GM12872 (cell line): ENCODE data around the gene RARB.
A peak's percentile ranks its signal among the peaks of the same experiment; 100 is the strongest.

Experiments
- CTCF ChIP-seq: IDR thresholded peaks from 3 replicates; pipeline ENCODE4 v1.5.1; 2011; ENCODE audit warnings: low read depth, mild to moderate bottlenecking, low read length, moderate library complexity; ENCODE audit not compliant: insufficient read depth

Gene RARB

GRCh38 chr3:25465266-25465860, 37.3 kb downstream of the RARB start:
- TF ChIP-seq CTCF: no peak

DNA sequence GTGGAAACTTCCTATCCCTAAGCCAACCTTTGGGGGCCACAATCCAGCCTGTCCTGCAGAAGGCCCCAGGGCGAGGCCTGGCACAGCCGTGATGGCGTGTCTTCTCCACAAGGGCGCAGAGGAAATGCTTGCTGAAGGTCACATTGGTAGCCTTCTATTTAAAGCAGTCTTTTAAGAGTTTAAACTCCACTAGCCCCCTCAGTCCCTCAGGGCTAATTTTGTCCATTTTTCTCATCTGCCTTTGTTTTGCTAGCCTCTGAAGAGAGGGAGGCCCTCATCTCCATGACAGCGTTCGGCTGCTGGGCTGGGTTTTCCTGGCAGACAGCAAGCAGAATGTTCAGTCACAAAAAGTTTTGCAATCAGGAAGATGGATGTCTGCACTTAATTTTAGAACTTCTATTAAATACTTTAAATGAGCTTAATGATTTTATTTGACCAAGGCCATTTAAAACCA, 40.8 kb downstream of the RARB start:
- TF ChIP-seq CTCF: peak; percentile 13; the same call in 1 of the 3 replicates

DNA sequence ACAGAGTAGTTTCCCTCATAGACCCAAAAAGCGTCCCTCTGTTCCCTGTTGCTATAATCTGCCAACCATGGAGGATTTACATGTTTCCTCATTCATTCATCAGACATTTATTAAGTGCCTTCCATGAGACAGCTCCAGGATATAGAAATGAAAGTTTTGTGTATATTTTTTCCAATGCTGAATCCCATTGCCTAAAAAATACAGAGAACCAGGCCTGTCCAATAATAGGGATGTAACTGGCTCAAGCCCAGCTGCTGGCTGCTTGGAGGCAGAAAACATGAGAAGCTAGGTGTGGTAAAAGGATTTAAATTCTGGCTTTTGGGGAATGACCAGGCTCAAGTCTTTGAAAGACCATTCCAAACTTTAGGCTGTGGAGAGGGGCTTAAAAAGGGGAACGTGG, 41.5 kb downstream of the RARB start:
- TF ChIP-seq CTCF: no peak

DNA sequence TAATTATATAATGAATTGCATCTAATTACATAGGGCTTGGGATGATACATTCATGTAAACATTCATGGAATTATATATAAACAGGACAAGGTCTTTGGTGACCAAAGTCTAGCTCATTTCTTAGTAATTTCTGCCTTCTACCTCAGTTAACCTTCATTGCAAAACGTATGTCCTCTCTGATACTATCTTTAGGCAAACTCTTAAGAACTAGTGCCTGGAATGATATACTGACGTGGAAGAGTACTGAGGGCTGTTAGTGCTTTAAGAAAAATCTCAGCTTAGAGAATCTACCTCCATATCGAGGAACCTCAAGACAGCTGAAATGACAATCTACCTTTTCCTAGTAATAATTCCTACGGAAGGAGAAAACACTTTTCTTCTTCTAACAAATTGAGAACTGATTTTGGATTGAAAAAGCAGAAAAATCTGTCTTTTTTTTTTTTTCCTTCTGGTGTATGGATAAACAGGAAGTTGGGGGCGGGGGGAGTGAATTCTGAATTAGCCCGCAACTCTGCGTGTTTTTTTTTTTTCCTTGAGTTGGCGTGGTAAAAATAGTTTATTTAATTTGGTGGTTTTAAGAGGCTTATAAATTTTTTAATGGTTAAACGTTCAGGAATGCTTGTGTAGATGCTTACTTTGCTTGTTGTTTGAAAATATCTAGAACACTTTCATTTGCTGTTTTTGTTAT, 43.2 kb downstream of the RARB start:
- no peak for TF ChIP-seq CTCF

- TF ChIP-seq CTCF: no peak
Observed at GRCh38 chr3:25472153-25472552, 44.1 kb downstream of the RARB start.

GRCh38 chr3:25472731-25473130, 44.7 kb downstream of the RARB start:
- no peak for TF ChIP-seq CTCF

DNA sequence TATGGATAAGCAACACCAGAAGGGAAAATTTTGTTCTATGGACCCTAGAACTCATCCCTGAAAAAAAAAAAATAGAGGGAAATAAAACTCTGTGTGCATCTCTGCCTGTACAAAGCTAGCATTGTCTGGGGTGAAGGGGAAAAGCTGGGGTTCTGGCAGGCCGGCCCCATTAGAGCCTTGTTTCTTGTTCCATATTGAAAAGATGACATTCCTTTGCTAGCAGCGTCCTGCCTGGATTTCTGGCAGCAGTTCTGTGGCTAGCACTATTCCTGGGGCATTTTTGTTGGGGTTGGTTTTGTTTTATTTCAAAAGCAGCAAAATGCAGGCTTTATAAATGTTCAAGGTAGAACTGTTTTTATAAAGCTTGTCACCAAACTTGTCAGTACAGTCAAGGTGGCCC, 45.2 kb downstream of the RARB start:
- TF ChIP-seq CTCF: no peak
